ENCODE results near the gene DENND1C.

DNA sequence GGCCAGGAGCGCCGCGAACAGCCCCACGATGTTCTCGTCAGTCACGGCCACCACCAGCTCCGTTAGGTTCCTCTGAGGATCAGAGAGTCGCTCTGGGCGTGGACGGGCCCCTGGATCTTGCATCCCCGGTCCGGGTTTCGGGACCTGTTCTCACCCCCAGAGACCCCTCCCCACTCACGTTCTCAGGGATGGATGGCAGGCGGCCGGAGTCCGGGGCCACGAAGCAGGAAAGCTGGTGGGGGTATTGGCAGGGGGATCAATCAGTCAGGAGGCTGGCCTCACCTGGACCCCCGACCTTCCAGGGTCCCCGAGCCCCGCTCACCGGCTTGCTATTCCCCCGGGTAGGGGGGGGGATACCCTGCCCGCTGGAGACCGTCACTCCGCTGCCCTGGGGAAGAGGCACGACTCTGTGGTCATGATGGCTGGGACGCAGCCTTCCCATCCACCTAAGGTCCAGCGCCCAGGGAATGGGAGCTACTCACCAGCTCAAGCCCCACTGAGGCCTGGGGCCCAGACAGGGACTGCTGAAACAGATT is 4.6 kb downstream of the DENND1C start:
- TF ChIP-seq EZH2 (IDR thresholded peaks at IDR 0.05; ENCODE audit: low read length, missing control alignments) (no peak), CTCF (conservative IDR thresholded peaks at IDR 0.05 in 1 of 2, IDR thresholded peaks at IDR 0.05 in 1 of 2; ENCODE audit: low read depth in 1 of 2, low read length in 2 of 2) (no peak)
